Muscle layer of colon (tissue), 2 donors: ENCODE results near the gene TYSND1.
A peak's percentile ranks its signal among the peaks of the same experiment; 100 is the strongest.

ENCODE experiments used
- H3K27ac ChIP-seq: one replicate; pipeline ENCODE4 v1.7.0; 2013; ENCODE audit warnings: low read depth, mild to moderate bottlenecking, low read length, moderate library complexity
- H3K27me3 ChIP-seq, 2 donors: one replicate each; pipeline ENCODE4 v1.7.0; 2013; ENCODE audit warnings: low read length in 2 of 2, mild to moderate bottlenecking in 2 of 2; ENCODE audit not compliant: insufficient read depth in 2 of 2, control insufficient read depth in 1 of 2
- H3K36me3 ChIP-seq: one replicate; pipeline ENCODE4 v1.7.0; 2013; ENCODE audit warnings: mild to moderate bottlenecking, low read length; ENCODE audit not compliant: insufficient read depth
- H3K4me1 ChIP-seq: one replicate; pipeline ENCODE4 v1.7.0; 2013; ENCODE audit warnings: mild to moderate bottlenecking, low read length; ENCODE audit not compliant: insufficient read depth
- H3K4me3 ChIP-seq, 2 donors: one replicate each; pipeline ENCODE4 v1.7.0; 2013; ENCODE audit warnings: low read length in 2 of 2, low read depth in 1 of 2, mild to moderate bottlenecking in 1 of 2, moderate library complexity in 1 of 2
- H3K9ac ChIP-seq: one replicate; pipeline ENCODE4 v1.7.0; 2013; ENCODE audit warnings: low read length
- H3K9me3 ChIP-seq: one replicate; pipeline ENCODE4 v1.7.0; 2013; ENCODE audit warnings: mild to moderate bottlenecking, low read length
- donor health status: abdominal sarcoma.
- donor health status: Adenocarcinoma of cecum.

The TYSND1 gene

GRCh38 chr10:70142555-70142954, 3.9 kb downstream of the TYSND1 start:
- Histone ChIP-seq H3K36me3 (peaks cover 7% of the 10 kb centered on the region), H3K4me1 (peaks cover 20% of the 10 kb centered on the region), H3K4me3 (no peak overlapping the region), H3K27ac (no peak overlapping the region), H3K27me3 (no peaks in the 10 kb centered on the region), H3K9ac (no peak overlapping the region), H3K9me3 (no peaks in the 10 kb centered on the region)

DNA sequence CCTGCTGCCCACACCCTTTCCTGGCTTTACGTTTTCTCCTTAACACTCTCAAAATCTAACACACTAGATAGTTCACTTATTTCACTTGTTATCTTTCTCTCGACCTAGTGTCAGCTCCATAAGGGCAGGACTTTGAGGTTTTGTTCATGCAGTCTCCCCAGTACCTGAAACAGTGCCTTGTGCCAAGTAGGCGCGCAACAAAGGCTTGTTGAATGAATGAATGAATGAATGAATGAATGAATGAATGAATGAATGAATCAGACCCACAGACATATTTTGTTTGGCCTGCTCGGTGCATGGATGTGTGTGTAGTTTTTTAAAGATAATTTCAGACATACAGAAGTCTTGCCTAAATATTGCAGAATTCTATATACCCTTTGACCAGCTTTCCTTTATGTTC, 6.2 kb downstream of the TYSND1 start:
- Histone ChIP-seq H3K27ac (no peak overlapping the region), H3K9ac (no peak overlapping the region)

DNA sequence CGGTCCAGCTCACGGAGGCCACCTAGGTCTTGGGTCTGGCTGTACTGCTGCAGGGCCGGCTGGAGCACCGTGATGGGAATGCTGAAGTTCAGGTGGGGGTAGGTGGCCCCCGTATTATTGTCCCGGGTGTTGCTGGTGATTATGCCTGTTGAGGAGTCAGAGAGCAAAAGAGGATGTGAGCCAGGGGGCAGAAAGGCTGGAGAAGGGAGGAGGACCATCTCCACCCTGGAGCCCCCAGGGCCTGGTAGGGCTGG, 6.6 kb downstream of the TYSND1 start:
- Histone ChIP-seq H3K9me3 (no peaks in the 10 kb centered on the region), H3K36me3 (peaks cover 7% of the 10 kb centered on the region), H3K27me3 (no peaks in the 10 kb centered on the region), H3K4me3 (no peak overlapping the region), H3K4me1 (peaks cover 6% of the 10 kb centered on the region), H3K9ac (no peak overlapping the region), H3K27ac (no peak overlapping the region)

More for the DNA sequence above, 6.2 kb downstream of the TYSND1 start:
- Histone ChIP-seq H3K4me1 (peaks cover 10% of the 10 kb centered on the region), H3K9me3 (no peaks in the 10 kb centered on the region), H3K4me3 (no peak overlapping the region), H3K27me3 (no peaks in the 10 kb centered on the region), H3K36me3 (peaks cover 7% of the 10 kb centered on the region)

- Histone ChIP-seq H3K27ac (no peak overlapping the region), H3K4me1 (peaks cover under 1% of the 10 kb centered on the region), H3K36me3 (peaks cover 7% of the 10 kb centered on the region), H3K9me3 (no peaks in the 10 kb centered on the region), H3K4me3 (no peak overlapping the region), H3K27me3 (no peaks in the 10 kb centered on the region), H3K9ac (no peak overlapping the region)
These were observed 7.1 kb downstream of the TYSND1 start for GRCh38 chr10:70139151-70139996.

DNA sequence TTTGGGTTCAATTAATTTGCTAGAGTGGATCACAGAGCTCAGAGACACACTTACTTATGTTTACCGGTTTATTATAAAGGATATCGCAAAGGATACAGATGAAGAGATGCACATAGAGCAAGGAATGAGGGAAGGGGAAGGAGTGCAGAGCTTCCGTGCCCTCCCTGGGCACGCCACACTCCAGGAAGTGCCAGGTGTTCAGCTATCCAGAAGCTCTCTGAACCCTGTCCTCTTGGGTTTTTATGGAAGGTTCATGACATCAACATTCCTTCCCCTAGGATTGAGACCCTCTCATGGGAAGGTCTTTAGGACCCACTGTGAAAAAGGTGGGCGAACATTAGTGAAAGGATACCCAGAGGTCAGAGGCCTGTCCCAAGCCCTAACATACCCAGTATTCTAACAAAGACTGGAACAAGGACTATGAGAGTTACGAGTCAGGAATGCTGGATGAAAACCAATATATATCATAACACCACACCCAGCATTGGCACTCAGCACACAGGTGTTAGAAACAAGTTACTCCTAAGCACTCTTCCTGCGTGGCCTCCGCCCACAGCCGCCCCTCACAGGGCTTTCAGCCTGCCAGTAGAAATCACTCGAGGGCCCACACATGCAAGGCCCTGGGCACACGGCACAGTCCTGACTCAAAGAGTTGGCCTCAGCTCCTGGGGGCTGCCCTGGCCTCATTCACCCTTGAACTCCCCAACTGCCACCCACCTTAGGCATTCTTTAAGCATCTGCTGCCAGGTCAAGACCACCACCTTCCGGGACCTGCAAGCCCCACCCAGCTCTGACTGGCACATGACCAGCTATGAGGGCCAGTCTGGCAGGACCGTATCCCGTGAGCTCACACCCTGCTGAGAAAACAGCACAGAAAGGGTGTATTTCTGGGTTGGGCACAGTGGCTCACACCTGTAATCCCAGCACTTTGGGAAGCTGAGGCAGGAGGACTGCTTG, 8.3 kb downstream of the TYSND1 start:
- no peak overlapping the region for H3K9ac ChIP-seq
- no peaks in the 10 kb centered on the region for H3K9me3 ChIP-seq
- H3K27me3 ChIP-seq, result no peaks in the 10 kb centered on the region
- no peak overlapping the region for H3K4me3 ChIP-seq
- H3K27ac ChIP-seq, result no peak overlapping the region
- H3K36me3 ChIP-seq, result peaks cover 7% of the 10 kb centered on the region
- H3K4me1 ChIP-seq, result peaks cover 3% of the 10 kb centered on the region

GRCh38 chr10:70137135-70137534, 9.4 kb downstream of the TYSND1 start:
- Histone ChIP-seq H3K9me3 (no peaks in the 10 kb centered on the region), H3K4me3 (no peak overlapping the region), H3K36me3 (peaks cover 7% of the 10 kb centered on the region), H3K4me1 (peaks cover 6% of the 10 kb centered on the region), H3K27ac (no peak overlapping the region), H3K9ac (no peak overlapping the region), H3K27me3 (no peaks in the 10 kb centered on the region)

DNA sequence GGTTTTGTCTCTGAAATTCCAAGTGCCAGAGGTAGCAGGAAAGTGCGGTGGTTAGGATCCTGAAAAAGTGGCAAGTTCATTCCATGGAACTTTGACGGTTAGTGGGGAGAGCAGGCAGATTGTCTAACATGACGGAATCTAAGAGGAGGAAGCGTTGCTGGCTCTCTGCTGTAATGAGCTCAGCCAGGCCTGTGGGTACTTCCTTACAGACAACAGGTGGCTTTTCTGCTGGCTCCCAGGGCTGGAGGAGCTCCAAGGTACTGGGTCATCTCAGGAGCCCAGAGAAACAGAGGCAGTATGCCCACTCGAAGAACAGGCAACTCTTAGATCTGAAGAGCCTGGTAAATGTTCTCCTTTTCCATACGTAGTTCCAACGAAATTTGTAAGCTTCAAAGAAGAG, 10.8 kb downstream of the TYSND1 start:
- no peak overlapping the region for H3K4me3 ChIP-seq

DNA sequence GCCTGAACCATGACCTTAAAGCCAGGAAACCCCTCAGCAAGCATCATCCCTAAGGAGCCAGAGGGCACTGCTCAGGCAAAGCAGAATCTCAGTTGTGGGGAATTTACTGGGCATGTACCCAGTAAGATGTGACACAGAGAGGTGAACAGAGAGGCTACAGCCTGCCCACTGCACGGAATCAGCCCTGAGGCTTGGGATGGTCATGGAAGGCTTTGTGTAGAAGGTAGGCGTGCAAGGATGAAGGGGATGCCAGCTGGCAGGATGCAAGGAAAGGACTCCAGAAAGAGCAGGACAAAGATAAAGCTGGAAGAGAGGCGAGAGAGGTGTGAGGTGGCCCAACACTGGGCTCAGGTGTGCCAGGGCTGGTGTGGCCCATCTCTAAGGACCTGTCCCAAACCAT, 11.5 kb downstream of the TYSND1 start:
- H3K9ac ChIP-seq, result no peak overlapping the region
- peaks cover 7% of the 10 kb centered on the region for H3K36me3 ChIP-seq
- peaks cover 20% of the 10 kb centered on the region for H3K4me1 ChIP-seq
- no peaks in the 10 kb centered on the region for H3K9me3 ChIP-seq
- H3K4me3 ChIP-seq, result no peak overlapping the region
- no peaks in the 10 kb centered on the region for H3K27me3 ChIP-seq
- no peak overlapping the region for H3K27ac ChIP-seq

More for the DNA sequence above, 10.8 kb downstream of the TYSND1 start:
- no peaks in the 10 kb centered on the region for H3K9me3 ChIP-seq
- peaks cover 20% of the 10 kb centered on the region for H3K4me1 ChIP-seq
- H3K27me3 ChIP-seq, result no peaks in the 10 kb centered on the region
- H3K9ac ChIP-seq, result no peak overlapping the region
- no peak overlapping the region for H3K27ac ChIP-seq
- peaks cover 7% of the 10 kb centered on the region for H3K36me3 ChIP-seq

- Histone ChIP-seq H3K27me3 (no peaks in the 10 kb centered on the region), H3K4me1 (peaks cover 20% of the 10 kb centered on the region), H3K4me3 (peak within 1 kb of the TSS; percentile 67 to 96), H3K27ac (peak within 1 kb of the TSS; percentile 66), H3K36me3 (no peaks in the 10 kb centered on the region), H3K9me3 (no peaks in the 10 kb centered on the region), H3K9ac (peak within 1 kb of the TSS; percentile 80)
These were observed 14.1 kb downstream of the TYSND1 start, which contains the start of gene AIFM2 for GRCh38 chr10:70132098-70133029. Gene AIFM2 (minus strand): TSS chr10:70132825. CDS start chr10:70124084, 8,741 bp downstream.

DNA sequence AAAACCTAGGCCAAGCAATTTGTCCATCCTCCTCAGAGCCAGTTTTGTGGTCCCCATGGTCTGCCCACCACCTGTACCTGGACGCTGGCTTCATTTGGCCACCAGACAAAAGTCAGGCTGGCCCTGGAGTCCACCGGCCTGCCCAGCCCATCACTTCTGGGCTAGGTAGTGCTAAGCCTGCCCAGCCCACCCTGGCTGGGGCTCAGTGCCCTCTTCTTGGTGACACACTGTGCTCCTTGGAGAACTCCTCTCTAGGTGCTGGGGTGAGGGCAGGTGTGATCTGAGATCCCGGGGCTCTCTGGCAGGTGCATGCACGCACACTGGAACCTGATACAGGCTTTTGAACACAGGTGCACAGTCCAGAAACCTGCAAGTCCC, 15.0 kb downstream of the TYSND1 start:
- peak overlapping the region in 1 of 2 donors; percentile 96 for H3K4me3 ChIP-seq
- H3K4me1 ChIP-seq, result peaks cover 20% of the 10 kb centered on the region
- no peaks in the 10 kb centered on the region for H3K36me3 ChIP-seq
- H3K27ac ChIP-seq, result no peak overlapping the region
- H3K9me3 ChIP-seq, result no peaks in the 10 kb centered on the region
- peak overlapping the region; percentile 80 for H3K9ac ChIP-seq
- H3K27me3 ChIP-seq, result no peaks in the 10 kb centered on the region
